HG03520 (cell line): ENCODE measurements around the gene ZNF765.
"Not testable (repeated sequence)": the region's sequence is repeated elsewhere in the genome, so short reads cannot be mapped to it uniquely, and the experiment has no call there.

Experiments
- ATAC-seq: cut with Tn5 transposase; IDR thresholded peaks from one replicate; pipeline ENCODE4 v1.9.1; 2021; ENCODE audit warnings: mild to moderate bottlenecking, moderate library complexity; ENCODE audit not compliant: unreplicated experiment

The ZNF765 gene

GRCh38 chr19:53420520-53421315, 25.8 kb downstream of the ZNF765 start:
- not testable (repeated sequence) for ATAC-seq

DNA sequence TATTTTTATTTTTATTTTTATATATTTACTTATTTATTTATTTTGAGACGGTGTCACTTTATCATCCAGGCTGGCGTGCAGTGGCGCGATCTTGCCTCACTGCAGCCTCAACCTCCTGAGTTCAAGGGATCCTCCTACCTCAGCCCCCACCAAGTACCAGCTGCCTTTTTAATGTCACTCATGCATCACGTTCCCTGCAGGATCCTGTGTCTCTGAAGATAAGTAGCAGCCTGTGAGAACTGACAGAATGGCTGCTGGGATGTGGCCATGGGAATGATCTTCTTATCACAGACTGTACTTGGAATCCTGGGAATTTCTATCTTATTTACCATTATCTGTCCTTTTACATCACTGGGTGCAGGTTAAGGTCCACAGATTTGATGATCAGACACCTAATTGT, 27.6 kb downstream of the ZNF765 start:
- no peak for ATAC-seq

DNA sequence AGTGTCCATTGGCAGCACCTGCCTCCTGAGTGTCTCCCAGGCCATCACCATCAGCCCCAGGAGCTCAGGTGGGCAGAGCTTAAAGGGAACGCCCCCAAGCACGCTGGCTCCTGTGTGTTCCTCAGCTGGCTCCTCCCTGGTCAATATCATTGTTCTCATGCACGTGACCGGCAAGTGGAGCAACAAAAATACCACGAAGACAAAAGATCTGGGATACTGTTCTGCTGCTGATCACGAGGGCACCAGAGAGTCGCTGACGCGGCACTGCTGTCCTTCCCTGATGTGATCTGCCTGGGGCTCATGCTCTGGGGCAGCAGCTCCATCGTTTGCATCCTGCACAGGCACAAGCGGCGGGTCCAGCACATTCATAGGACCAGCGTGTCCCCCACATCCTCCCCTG, 28.1 kb downstream of the ZNF765 start:
- ATAC-seq, result not testable (repeated sequence)

DNA sequence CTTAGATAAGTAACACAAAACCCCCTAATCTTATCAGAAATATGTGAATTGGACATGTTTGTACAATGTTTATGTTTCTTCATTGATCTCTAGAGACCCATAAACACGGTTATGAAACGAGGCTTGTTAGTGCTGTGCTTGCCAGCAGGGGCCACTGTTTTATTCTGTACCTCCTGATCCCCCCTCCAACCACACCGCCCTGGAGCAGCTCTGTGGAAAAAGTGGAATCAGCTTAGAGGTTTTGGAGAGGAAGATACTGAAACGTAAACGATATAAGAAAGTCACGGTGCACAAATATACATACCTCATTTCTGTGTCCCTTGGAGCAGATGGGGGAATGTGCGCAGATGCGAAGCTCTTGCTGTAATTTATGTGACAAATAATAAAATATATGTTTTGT, 28.7 kb downstream of the ZNF765 start:
- not testable (repeated sequence) for ATAC-seq

DNA sequence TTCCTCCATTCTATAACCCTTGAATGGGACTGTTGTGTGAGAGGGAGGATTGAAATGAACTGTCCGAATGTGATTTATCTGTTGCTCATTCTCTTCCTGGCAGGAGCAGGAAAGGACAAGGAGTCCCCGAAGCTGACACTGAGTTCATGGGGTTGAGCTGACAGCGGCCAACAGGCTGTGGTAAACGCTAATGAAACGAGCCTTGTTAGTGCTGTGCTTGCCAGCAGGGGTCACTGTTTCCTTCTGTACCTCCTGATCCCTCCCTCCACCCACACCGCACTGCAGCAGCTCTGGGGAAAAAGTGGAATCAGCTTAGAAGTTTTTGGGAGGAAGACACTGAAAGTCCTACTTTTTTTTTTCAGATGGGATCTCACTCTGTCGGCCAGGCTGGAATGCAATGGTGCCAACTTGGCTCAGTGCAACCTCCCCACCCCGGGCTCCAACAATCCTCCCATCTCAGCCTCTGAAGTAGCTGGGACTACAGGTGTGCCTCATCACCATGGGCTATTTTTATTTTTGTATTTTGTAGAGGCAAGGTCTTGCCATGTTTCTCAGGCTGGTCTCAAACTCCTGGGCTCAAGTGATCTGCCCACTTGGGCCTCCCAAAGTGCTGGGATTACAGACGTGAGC, 30.1 kb downstream of the ZNF765 start:
- ATAC-seq, result no peak

DNA sequence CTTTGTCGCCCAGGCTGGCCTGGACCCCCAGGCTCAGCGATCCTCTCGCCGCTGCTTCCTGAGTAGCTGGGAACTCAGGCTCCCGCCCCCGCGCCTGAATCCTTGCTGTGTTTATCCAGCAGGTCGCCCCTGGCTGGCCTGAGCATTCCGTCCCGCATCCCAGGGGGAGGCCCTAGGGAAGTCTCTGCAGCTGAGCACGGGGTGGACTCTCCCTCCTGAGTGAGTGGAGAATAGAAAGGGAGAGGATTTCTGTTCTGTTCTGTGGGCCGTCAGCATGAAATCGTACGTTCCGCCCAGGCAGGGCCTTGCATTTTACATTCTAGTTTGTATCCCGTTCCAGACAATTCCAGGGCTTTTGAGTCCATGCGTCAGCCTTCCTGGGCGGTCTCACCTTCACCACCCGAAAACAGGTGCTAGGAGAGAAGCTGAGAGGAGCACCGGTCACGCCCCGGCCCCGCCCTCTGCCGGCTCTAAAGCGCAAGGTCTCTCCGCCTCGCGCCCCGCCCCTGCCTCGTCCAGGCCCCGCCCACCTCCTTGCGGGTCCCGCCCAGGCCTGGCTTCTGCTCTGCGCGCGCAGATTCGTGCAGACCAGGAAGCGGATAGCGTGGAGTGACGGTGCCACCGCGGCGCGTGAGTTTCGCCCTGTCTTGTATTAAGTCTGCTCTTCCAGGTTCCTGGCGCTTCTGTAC, 36.6 kb downstream of the ZNF765 start, which contains the start of gene ZNF761:
Gene ZNF761, plus strand, starts transcription at position 586 of the 689 bp plus-strand sequence. CDS start 15,285 bp downstream, outside the sequence.
- peak; percentile 93 for ATAC-seq

DNA sequence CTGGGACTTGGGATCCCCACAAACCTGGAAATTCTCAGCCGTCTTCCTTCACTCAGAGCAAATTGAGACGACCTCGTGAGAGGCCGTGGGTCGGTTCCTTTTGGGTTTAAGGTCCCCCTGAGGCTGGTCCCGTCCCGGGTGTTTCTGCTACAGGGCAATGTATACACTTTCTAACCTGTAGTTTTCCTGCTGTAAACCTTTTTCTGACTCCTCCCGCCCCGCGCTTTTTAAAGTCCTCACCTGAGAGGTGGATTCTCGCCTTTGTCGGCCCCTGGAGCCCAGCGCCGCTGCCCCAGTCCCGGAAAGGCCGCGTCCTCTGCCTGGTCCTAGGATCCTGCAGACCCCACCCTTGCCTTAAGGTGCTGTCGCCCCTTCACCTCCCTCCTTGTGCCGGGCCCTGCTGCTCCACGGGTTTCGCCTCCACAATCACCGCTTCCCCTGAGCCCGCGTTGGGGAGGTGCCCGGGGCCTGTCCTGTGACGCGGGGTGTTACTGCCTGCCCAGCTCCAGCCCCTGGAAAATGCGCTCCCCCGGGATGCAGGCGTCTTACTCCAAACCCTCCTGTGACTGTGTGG, 37.2 kb downstream of the ZNF765 start:
- ATAC-seq, result peak; percentile 22

DNA sequence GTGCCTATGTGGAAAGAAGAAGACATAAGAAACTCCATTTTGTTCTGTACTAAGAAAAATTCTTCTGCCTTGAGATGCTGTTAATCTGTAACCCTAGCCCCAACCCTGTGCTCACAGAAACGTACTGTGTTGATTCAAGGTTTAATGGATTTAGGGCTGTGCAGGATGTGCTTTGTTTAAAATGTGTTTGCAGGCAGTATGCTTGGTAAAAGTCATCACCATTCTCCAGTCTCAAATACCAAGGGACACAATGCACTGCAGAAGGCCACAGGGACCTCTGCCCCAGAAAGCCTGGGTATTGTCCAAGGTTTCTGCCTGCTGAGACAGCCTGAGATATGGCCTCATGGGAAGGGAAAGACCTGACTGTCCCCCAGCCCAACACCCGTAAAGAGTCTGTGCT, 48.9 kb downstream of the ZNF765 start:
- not testable (repeated sequence) for ATAC-seq

GRCh38 chr19:53447196-53447595, 52.2 kb downstream of the ZNF765 start:
- not testable (repeated sequence) for ATAC-seq

DNA sequence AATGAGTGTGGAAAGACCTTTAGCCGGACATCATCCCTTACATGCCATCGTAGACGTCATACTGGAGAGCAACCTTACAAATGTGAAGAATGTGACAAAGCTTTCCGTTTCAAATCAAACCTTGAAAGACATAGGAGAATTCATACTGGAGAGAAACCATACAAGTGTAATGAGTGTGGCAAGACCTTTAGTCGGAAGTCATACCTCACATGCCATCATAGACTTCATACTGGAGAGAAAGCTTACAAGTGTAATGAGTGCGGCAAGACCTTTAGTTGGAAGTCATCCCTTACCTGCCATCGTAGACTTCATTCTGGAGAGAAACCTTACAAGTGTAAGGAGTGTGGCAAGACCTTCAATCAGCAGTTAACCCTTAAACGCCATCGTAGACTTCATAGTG, 60.9 kb downstream of the ZNF765 start:
- no peak for ATAC-seq

GRCh38 chr19:53460131-53460721, 65.3 kb downstream of the ZNF765 start:
- ATAC-seq, result not testable (repeated sequence)

GRCh38 chr19:53461866-53462265, 66.9 kb downstream of the ZNF765 start:
- no peak for ATAC-seq

DNA sequence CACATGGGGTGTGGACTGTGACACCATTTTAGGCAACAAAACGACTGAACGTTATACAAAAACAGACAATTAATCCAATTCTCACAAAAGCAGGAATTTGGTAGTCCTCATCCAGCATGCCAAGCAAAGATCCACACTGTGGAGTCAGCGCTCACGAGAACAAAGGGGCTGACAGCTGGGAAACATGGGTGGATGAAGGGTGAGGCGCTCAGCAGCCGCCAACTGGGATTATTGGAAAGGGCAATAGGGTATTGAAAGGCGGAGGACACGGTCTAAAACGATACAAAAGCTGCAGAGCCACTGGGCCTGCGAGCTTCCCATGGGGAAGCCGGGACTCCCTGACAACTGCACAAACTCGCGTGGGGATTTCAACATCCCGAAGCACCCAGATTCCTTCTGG, 67.9 kb downstream of the ZNF765 start:
- no peak for ATAC-seq

DNA sequence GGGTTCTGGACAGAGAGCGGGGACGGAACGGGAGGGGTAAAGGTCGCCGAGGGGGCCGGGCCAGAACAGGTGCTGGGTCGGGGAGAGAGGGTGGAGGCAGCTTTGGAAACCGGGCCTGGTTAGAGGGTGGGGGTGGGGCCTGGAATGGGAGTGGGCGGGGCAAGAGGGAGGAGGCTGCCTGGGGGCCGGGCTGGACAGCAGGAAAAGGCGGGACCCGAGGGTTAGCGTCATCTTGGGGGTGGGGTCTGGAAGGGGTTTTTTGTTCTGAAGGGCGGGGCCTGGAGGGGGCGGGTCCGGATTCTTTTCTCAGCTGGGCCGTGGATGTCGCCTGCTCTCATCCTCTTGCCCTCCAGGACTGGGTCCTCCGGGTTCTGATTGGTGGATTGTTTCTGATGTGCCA, 68.3 kb downstream of the ZNF765 start:
- no peak for ATAC-seq

DNA sequence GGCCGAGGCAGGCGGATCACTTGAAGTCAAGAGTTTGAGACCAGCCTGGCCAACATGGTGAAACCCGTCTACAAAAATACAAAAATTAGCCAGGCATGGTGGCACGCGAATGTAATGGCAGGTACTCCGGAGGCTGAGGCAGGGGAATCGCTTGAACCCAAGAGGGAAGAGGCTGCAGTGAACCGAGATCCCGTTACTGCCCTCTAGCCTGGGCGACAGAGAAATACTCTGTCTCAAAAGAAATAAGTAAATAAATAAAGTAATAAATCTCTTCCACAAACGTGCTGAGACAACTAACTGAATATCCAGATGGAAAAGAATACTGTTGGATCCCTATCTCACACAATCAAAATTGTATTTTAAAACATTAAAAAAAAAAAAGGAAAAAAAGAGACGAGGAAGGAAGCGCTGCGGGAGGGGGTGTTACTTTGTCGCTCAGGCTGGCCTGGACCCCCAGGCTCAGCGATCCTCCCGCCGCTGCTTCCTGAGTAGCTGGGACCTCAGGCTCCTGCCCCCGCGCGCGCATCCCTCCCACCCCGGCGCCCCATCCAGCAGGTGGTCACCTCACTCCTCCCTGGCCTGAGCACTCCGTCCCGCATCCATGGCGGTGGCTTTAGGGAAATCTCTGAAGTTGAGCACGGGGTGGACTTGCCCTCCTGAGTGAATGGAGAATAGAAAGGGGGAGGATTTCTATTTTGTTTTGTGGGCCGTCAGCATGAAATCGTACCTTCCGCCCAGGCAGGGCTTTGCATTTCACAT, 72.0 kb downstream of the ZNF765 start:
- ATAC-seq, result peak; percentile 17

DNA sequence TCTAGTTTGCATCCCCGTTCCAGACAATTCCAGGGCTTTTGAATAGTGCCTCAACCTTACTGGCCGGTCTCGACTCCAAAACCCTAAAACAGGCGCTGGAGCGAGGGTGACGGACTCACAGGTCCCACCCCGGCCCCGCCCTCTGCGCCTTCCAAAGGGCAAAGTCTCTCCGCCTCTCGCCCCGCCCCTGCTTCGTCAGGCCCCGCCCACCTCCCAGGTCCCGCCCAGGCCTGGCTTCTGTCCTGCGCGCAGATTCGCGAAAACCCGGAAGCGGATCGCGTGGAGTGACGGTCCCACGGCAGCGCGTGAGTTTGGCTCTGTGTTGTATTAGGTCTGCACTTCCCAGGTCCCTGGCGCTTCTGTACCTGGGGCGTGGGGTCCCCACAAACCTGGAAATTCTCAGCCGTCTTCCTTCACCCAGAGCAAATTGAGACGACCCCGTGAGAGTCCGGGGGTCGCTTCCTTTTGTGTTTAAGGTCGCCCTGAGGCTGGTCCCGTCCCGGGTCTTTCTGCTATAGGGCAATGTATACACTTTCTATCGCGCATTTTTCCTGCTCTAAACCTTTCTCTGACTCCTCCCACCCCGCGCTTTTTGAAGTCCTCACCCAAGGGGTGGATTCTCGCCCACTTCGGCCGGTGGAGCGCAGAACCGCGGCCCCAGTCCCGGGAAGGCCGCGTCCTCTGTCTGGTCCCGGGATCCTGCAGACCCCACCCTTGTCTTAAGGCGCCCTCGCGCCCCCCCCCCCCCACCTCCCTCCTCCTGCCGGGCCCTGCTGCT, 72.7 kb downstream of the ZNF765 start, which contains the start of gene ZNF813:
Gene ZNF813, plus strand, starts transcription at position 249 of the 778 bp plus-strand sequence. CDS start 16,090 bp downstream, outside the sequence.
- peak; percentile 78 for ATAC-seq

GRCh38 chr19:53468628-53469027, 73.7 kb downstream of the ZNF765 start:
- ATAC-seq, result not testable (repeated sequence)

DNA sequence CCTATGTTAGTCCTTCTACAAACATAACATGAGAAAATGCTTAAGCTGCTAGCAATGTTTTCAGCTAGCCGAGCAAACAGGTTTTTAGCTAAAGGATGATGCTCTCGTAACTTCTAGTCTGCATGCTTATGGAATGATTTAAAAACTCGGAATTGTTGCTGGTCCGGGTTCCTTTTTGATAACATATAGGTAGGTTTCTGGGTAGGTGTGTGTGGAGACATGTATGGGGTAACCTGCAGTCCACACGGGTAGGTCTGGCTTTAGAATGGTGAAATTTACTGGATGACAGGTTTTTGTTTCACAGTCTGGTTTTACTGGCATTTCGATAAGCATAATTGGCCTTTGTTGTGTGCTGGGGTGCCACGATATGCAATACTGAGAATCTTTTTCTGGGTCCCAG, 77.0 kb downstream of the ZNF765 start:
- ATAC-seq, result no peak

DNA sequence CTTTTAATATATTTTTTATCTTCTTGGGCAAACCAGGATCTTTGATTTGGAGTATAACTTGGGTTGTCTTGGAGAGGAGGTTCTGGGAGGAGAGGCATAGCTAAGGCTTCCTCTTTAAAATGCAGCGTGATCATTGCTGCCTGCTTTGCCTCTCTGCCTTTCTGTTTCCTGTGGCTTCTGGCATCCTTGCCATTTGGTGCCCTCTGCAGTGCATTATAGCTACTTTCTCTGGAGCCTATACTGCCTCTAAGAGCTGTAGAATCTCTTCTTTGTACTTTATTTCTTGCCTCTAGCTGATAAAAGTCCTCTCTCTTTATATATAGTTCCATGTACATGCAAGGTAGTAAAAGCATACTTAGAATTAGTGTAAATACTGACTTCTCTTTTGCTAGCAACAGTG, 79.9 kb downstream of the ZNF765 start:
- ATAC-seq, result not testable (repeated sequence)
